Keratinocyte (primary cell): Measurements from ENCODE around the gene CDC20. TPM values are rescaled to one million over a fixed set of nuclear protein-coding genes. Genes with fewer than 3 reads are reported as not detected.
A peak's percentile ranks its signal among the peaks of the same experiment; 100 is the strongest.

ENCODE experiments used
- DNase-seq: peaks from one replicate; pipeline ENCODE4 v3.0.0-alpha.2; 2011; ENCODE audit warnings: low read depth, missing footprints, low spot score
- FAIRE-seq: peaks from 2 replicates; lab custom pipeline; 2011; peaks lifted over from hg19 to GRCh38; lab: Jason Lieb, UNC
- H2AFZ ChIP-seq: 2 replicates; pipeline ENCODE4 v1.6.0; 2012; ENCODE audit warnings: low read length, control low read depth, inconsistent platforms; ENCODE audit not compliant: control insufficient read depth
- H3K27ac ChIP-seq: 2 replicates; pipeline ENCODE4 v1.5.1; 2011; ENCODE audit warnings: low read length; ENCODE audit not compliant: control insufficient read depth, insufficient read depth
- H3K27me3 ChIP-seq: 3 replicates; pipeline ENCODE4 v1.6.0; 2011; ENCODE audit warnings: low read length; ENCODE audit not compliant: control insufficient read depth, insufficient read depth; ENCODE audit errors: extremely low read depth
- H3K36me3 ChIP-seq, 2 experiments: 2 replicates in 1 of 2; 3 replicates in 1 of 2; pipeline ENCODE4 v1.5.1; 2011; ENCODE audit warnings: low read length in 2 of 2, mild to moderate bottlenecking in 1 of 2; ENCODE audit not compliant: control insufficient read depth in 2 of 2, insufficient read depth in 2 of 2; ENCODE audit errors: extremely low read depth in 1 of 2
- H3K4me1 ChIP-seq: 3 replicates; pipeline ENCODE4 v1.5.1; 2011; ENCODE audit warnings: low read length; ENCODE audit not compliant: control insufficient read depth, insufficient read depth; ENCODE audit errors: extremely low read depth
- H3K4me2 ChIP-seq: 3 replicates; pipeline ENCODE4 v1.6.0; 2011; ENCODE audit warnings: low read depth, low read length; ENCODE audit not compliant: control insufficient read depth, insufficient read depth; ENCODE audit errors: extremely low read depth
- H3K4me3 ChIP-seq, 3 experiments: fragments of 200-600 bp in 1 of 3; sonication (generic) in 1 of 3; 2 replicates in 2 of 3; 3 replicates in 1 of 3; pipeline ENCODE4 v1.5.1; 2011 to 2016; ENCODE audit warnings: low read length in 3 of 3, mild to moderate bottlenecking in 3 of 3, control low read depth in 2 of 3, inconsistent platforms in 1 of 3, low read depth in 1 of 3, mixed read lengths in 1 of 3, mixed run types in 1 of 3, moderate library complexity in 1 of 3; ENCODE audit not compliant: control insufficient read depth in 2 of 3, insufficient read depth in 2 of 3; ENCODE audit errors: extremely low read depth in 1 of 3
- H3K79me2 ChIP-seq: 2 replicates; pipeline ENCODE4 v1.6.0; 2012; ENCODE audit warnings: low read length; ENCODE audit not compliant: control insufficient read depth, insufficient read depth
- H3K9ac ChIP-seq: 3 replicates; pipeline ENCODE4 v1.6.0; 2011; ENCODE audit warnings: low read length; ENCODE audit not compliant: control insufficient read depth, insufficient read depth; ENCODE audit errors: extremely low read depth
- H3K9me1 ChIP-seq: 3 replicates; pipeline ENCODE4 v1.6.0; 2011; ENCODE audit warnings: low read length; ENCODE audit not compliant: control insufficient read depth, insufficient read depth; ENCODE audit errors: extremely low read depth
- H3K9me3 ChIP-seq: 2 replicates; pipeline ENCODE4 v1.5.1; 2012; ENCODE audit warnings: low read depth, low read length; ENCODE audit not compliant: control insufficient read depth
- H4K20me1 ChIP-seq: 3 replicates; pipeline ENCODE4 v1.6.0; 2011; ENCODE audit warnings: low read length; ENCODE audit not compliant: control insufficient read depth, insufficient read depth; ENCODE audit errors: extremely low read depth
- EZH2 ChIP-seq: IDR thresholded peaks from one replicate; pipeline ENCODE4 v1.6.1; 2012; ENCODE audit warnings: inconsistent platforms, mild to moderate bottlenecking, low read length, moderate library complexity
- dilution Hi-C: fragments of 300-500 bp; cut with MboI; formaldehyde crosslinking; loops from one replicate; pipeline ENCODE4 v1.7.0; 2020; ENCODE audit warnings: low sequenced_read_pairs; ENCODE audit not compliant: extremely low pct_ligation_motif_present
- polyA plus RNA-seq, 5 experiments: library from polyadenylated mRNA; depleted of rRNA in 3 of 5; stranded (reverse) in 3 of 5; stranded (forward) in 1 of 5; unstranded in 1 of 5; fragments of >200 nt; gene quantifications; 1 replicate in 1 of 5; 2 replicates in 3 of 5; 3 replicates in 1 of 5; pipeline versions ENCODE4 v1.2.1 to v1.2.3, GENCODE V29; 2011 to 2012; ENCODE audit warnings: missing spikeins in 2 of 5, low read depth in 1 of 5, low replicate concordance in 1 of 5
- TF ChIP-seq, protein P1 (sequence below), 3 experiments: IDR thresholded peaks in 1 of 3; conservative IDR thresholded peaks in 1 of 3; optimal IDR thresholded peaks in 1 of 3; 2 replicates in 2 of 3; 3 replicates in 1 of 3; pipeline versions ENCODE3 to v1.5.1; 2011; ENCODE audit warnings: low read length in 3 of 3, mild to moderate bottlenecking in 3 of 3, moderate library complexity in 2 of 3, control low read depth in 1 of 3, inconsistent platforms in 1 of 3; ENCODE audit not compliant: insufficient read depth in 2 of 3; ENCODE audit errors: extremely low read depth in 1 of 3

CDC20 gene
- polyA plus RNA-seq, 1 donor (not counting 4 experiments of a cell fraction or from before 2014, with no cell fraction given): 84.2 TPM

DNA sequence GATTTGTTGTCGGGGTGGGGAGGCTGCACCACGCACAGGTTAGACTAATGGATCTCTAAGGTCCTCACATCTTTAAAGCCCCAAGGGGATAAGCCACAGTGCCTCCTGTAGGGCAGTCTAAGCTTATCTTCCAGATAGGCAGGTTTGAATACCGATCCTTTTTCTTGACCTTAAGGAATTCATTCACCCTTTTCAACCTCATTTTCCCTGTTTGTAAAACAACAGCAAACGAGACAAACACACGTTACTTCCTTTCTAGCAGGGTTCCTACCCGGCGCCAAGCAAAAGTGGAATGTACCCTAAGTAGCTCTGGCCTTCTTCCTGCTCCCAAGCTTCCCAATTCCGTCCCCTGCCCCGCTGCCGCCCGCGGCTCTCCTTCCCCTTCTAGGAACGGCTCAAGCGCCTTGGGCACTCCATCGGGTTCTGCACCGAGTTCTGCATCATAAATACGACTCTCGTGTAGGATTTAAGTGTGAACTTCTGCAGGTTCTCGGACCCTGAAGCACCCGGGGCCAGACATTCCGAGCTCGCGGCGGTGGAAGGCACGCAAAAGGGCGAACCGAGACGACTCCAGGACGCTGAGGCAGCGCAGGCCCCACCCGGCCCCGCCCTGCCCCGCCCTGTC is 548 bp upstream of the CDC20 start:
- H3K4me2 ChIP-seq: peak overlapping the region; percentile 96
- peak overlapping the region; percentile 97 for H3K27ac ChIP-seq
- H3K9me3 ChIP-seq: no peaks in the 10 kb centered on the region
- H3K27me3 ChIP-seq: no peaks in the 10 kb centered on the region
- peaks cover 7 to 16% of the 10 kb centered on the region in 2 experiments for H3K36me3 ChIP-seq
- peak overlapping the region; percentile 85 for H2AFZ ChIP-seq
- H3K9ac ChIP-seq: peak overlapping the region; percentile 96
- DNase-seq (no peak), FAIRE-seq (peak; percentile 69)
- peaks cover 26% of the 10 kb centered on the region for H3K4me1 ChIP-seq
- H3K4me3 ChIP-seq: peak overlapping the region; percentile 55 to 96 (median 94)
- H4K20me1 ChIP-seq: no peaks in the 10 kb centered on the region
- TF ChIP-seq, protein P1, sequence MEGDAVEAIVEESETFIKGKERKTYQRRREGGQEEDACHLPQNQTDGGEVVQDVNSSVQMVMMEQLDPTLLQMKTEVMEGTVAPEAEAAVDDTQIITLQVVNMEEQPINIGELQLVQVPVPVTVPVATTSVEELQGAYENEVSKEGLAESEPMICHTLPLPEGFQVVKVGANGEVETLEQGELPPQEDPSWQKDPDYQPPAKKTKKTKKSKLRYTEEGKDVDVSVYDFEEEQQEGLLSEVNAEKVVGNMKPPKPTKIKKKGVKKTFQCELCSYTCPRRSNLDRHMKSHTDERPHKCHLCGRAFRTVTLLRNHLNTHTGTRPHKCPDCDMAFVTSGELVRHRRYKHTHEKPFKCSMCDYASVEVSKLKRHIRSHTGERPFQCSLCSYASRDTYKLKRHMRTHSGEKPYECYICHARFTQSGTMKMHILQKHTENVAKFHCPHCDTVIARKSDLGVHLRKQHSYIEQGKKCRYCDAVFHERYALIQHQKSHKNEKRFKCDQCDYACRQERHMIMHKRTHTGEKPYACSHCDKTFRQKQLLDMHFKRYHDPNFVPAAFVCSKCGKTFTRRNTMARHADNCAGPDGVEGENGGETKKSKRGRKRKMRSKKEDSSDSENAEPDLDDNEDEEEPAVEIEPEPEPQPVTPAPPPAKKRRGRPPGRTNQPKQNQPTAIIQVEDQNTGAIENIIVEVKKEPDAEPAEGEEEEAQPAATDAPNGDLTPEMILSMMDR (optimal IDR thresholded peaks at IDR 0.05 in 1 of 3, IDR thresholded peaks at IDR 0.05 in 1 of 3, conservative IDR thresholded peaks at IDR 0.05 in 1 of 3; ENCODE audit: extremely low read depth in 1 of 3, insufficient read depth in 2 of 3, low read length in 3 of 3): peak; percentile 44 to 74 (median 53)
- no peak for TF ChIP-seq EZH2
- H3K79me2 ChIP-seq: peaks cover 39% of the 10 kb centered on the region
- no peaks in the 10 kb centered on the region for H3K9me1 ChIP-seq
- dilution Hi-C loops: no loop called here

DNA sequence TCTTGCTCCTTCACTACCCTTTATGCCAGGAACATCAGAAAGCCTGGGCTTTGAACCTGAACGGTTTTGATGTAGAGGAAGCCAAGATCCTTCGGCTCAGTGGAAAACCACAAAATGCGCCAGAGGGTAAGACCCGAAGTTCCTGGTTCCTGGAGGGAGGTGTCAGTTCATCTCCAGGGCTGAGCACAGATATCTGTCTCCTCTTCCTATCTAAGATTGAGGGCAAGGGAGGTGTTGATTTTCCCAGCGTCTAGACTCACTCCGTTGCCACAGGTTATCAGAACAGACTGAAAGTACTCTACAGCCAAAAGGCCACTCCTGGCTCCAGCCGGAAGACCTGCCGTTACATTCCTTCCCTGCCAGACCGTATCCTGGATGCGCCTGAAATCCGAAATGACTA is 915 bp downstream of the CDC20 start:
- dilution Hi-C loops: no loop called here
- peak overlapping the region; percentile 84 for H3K4me2 ChIP-seq
- TF ChIP-seq, protein P1 (optimal IDR thresholded peaks at IDR 0.05 in 1 of 3, IDR thresholded peaks at IDR 0.05 in 1 of 3, conservative IDR thresholded peaks at IDR 0.05 in 1 of 3; ENCODE audit: extremely low read depth in 1 of 3, insufficient read depth in 2 of 3, low read length in 3 of 3): no peak
- no peak for TF ChIP-seq EZH2
- H3K9me3 ChIP-seq: no peaks in the 10 kb centered on the region
- FAIRE-seq (peak; percentile 74), DNase-seq (no peak)
- peaks cover under 1% of the 10 kb centered on the region for H4K20me1 ChIP-seq
- peaks cover 26% of the 10 kb centered on the region for H3K4me1 ChIP-seq
- peak overlapping the region; percentile 55 to 77 (median 67) for H3K4me3 ChIP-seq
- no peaks in the 10 kb centered on the region for H3K9me1 ChIP-seq
- no peak overlapping the region for H2AFZ ChIP-seq
- H3K36me3 ChIP-seq: peaks cover 12 to 28% of the 10 kb centered on the region in 2 experiments
- no peaks in the 10 kb centered on the region for H3K27me3 ChIP-seq
- H3K9ac ChIP-seq: peak overlapping the region; percentile 68
- peaks cover 52% of the 10 kb centered on the region for H3K79me2 ChIP-seq
- peak overlapping the region; percentile 70 for H3K27ac ChIP-seq
